Uterus (tissue), 2 donors: Measurements from ENCODE around the gene PLA2G2E.

ENCODE experiments used
- CTCF ChIP-seq, 4 experiments: fragments of 200-600 bp in 2 of 4; fragments of 450-650 bp in 2 of 4; sonication (generic) in 2 of 4; IDR thresholded peaks; one replicate each; pipeline ENCODE4 v1.5.1; 2016 to 2019; ENCODE audit warnings: antibody characterized with exemption in 4 of 4, mild to moderate bottlenecking in 2 of 4, moderate library complexity in 1 of 4
- POLR2A ChIP-seq, 2 donors: fragments of 450-650 bp; IDR thresholded peaks; one replicate each; pipeline ENCODE4 v1.6.1; 2016; ENCODE audit warnings: antibody characterized with exemption in 2 of 2, mild to moderate bottlenecking in 1 of 2, moderate library complexity in 1 of 2

DNA sequence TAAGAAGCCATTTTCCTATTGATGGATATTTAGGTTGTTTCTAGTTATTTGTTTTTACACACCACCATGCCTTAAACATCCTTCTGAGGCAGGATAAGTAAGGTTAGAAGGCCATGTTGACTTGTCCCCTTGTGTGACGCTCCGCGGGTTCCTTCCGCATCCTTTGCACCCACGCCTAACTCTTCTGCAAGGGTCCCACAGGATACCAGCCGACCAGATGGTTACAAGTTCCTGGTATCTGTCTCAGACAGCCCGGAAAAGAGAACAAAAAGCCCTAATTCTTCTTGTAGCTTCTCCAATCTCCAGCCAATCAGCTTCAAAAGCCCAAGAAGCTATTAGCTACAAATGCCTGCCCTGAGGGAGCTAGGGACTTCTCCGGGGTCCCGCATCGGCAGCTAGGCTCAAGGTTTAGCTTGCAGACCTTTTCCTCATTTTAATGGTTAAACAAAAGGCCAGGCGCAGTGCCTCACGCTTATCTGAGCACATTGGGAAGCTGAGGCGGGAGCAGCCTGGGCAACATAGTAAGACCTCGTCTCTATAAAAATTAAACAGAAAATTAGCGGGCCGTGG lies 46.2 kb downstream of the PLA2G2E start:
- TF ChIP-seq CTCF (IDR thresholded peaks at IDR 0.05), result no peak
- no peak for TF ChIP-seq POLR2A (IDR thresholded peaks at IDR 0.05)
